ENCODE data around the gene CAB39L.

The CAB39L gene

GRCh38 chr13:49441846-49442245 lies 2.0 kb downstream of the CAB39L start:
- DNase-seq (ENCODE audit: low read depth): no peak

GRCh38 chr13:49441312-49441711 lies 2.6 kb downstream of the CAB39L start:
- DNase-seq (ENCODE audit: low read depth): no peak

GRCh38 chr13:49439609-49440008 lies 4.3 kb downstream of the CAB39L start:
- no peak for DNase-seq (ENCODE audit: low read depth)

- DNase-seq (ENCODE audit: low read depth): no peak
Observed at GRCh38 chr13:49437705-49438104, 6.2 kb downstream of the CAB39L start.

- DNase-seq (ENCODE audit: low read depth): no peak
Observed at GRCh38 chr13:49436890-49437289, 7.0 kb downstream of the CAB39L start.

GRCh38 chr13:49435992-49436391 lies 7.9 kb downstream of the CAB39L start:
- no peak for DNase-seq (ENCODE audit: low read depth)

- no peak for DNase-seq (ENCODE audit: low read depth)
Observed at GRCh38 chr13:49429121-49429520, 14.7 kb downstream of the CAB39L start.

GRCh38 chr13:49428041-49428763 lies 15.7 kb downstream of the CAB39L start:
- no peak for DNase-seq (ENCODE audit: low read depth)

GRCh38 chr13:49424011-49424560 lies 19.8 kb downstream of the CAB39L start:
- DNase-seq (ENCODE audit: low read depth): no peak

- DNase-seq (ENCODE audit: low read depth): peak; percentile 32
Observed at GRCh38 chr13:49421391-49421790, 22.5 kb downstream of the CAB39L start.

GRCh38 chr13:49419276-49419675 lies 24.6 kb downstream of the CAB39L start:
- DNase-seq (ENCODE audit: low read depth): no peak

GRCh38 chr13:49418206-49418605 lies 25.7 kb downstream of the CAB39L start:
- DNase-seq (ENCODE audit: low read depth): no peak

- DNase-seq (ENCODE audit: low read depth): no peak
Observed at GRCh38 chr13:49417161-49417560, 26.7 kb downstream of the CAB39L start.

- DNase-seq (ENCODE audit: low read depth): no peak
Observed at GRCh38 chr13:49412749-49413148, 31.1 kb downstream of the CAB39L start.

GRCh38 chr13:49411353-49411752 lies 32.5 kb downstream of the CAB39L start:
- DNase-seq (ENCODE audit: low read depth): no peak

GRCh38 chr13:49410477-49410876 lies 33.4 kb downstream of the CAB39L start:
- no peak for DNase-seq (ENCODE audit: low read depth)

GRCh38 chr13:49410006-49410405 lies 33.9 kb downstream of the CAB39L start:
- no peak for DNase-seq (ENCODE audit: low read depth)

GRCh38 chr13:49409008-49409407 lies 34.9 kb downstream of the CAB39L start:
- DNase-seq (ENCODE audit: low read depth): no peak

GRCh38 chr13:49407936-49408335 lies 35.9 kb downstream of the CAB39L start:
- no peak for DNase-seq (ENCODE audit: low read depth)

GRCh38 chr13:49407068-49407467 lies 36.8 kb downstream of the CAB39L start:
- no peak for DNase-seq (ENCODE audit: low read depth)

GRCh38 chr13:49404703-49405020 lies 39.2 kb downstream of the CAB39L start:
- no peak for DNase-seq (ENCODE audit: low read depth)

GRCh38 chr13:49403996-49404702 lies 39.7 kb downstream of the CAB39L start:
- no peak for DNase-seq (ENCODE audit: low read depth)

Data from stimulated activated CD4-positive, alpha-beta T cell treated with anti-CD3 and anti-CD28 coated beads, Interleukin-2, amount 100 ng/mL, for 4 hours (primary cell).